HG02938 (cell line): ENCODE measurements around the gene CWC22.

Source experiments
- ATAC-seq: cut with Tn5 transposase; IDR thresholded peaks from one replicate; pipeline ENCODE4 v1.9.1; 2021; ENCODE audit warnings: mild to moderate bottlenecking, moderate library complexity; ENCODE audit not compliant: unreplicated experiment

CWC22 gene

DNA sequence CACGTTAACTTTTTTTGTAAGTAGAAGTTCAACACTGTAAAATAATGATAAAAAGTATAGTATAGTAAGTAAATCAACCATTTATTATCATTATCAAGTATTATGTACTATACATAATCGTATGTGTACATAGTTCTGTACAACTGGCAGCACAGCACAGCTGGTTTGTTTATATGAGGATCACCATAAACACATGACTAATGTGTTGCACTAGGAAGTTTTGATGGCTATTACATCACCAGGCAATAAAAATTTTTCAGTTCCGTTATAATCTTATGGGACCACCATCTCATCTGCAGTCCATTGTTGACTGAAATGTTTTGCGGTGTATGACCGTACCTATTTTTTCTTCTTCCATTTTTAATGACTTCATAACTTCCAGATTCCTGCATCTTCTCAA is 106.4 kb downstream of the CWC22 start:
- no peak for ATAC-seq

DNA sequence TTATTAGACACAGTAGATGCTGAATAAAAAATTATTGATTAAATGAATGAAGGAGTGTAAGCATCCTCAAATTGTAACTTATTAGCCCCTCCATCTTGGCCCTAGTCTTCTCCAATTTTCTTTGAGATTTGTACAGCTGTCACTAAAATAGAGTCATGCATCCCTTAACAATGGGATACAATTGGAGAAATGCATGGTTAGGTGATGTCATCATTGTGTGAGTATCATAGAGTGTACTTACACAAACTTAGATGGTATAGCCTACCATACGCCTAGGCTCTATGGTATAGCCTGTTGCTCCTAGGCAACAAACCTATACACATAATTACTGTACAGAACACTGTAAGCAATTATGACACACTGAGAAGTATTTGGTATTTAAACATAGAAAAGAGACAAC is 107.4 kb downstream of the CWC22 start:
- no peak for ATAC-seq

- peak; percentile 87 for ATAC-seq
Measured at GRCh38 chr2:179898873-179899272, 108.2 kb downstream of the CWC22 start.
